ENCODE results near the gene INSR.
"Not testable (repeated sequence)": the region's sequence is repeated elsewhere in the genome, so short reads cannot be mapped to it uniquely, and the experiment has no call there.

The INSR gene

DNA sequence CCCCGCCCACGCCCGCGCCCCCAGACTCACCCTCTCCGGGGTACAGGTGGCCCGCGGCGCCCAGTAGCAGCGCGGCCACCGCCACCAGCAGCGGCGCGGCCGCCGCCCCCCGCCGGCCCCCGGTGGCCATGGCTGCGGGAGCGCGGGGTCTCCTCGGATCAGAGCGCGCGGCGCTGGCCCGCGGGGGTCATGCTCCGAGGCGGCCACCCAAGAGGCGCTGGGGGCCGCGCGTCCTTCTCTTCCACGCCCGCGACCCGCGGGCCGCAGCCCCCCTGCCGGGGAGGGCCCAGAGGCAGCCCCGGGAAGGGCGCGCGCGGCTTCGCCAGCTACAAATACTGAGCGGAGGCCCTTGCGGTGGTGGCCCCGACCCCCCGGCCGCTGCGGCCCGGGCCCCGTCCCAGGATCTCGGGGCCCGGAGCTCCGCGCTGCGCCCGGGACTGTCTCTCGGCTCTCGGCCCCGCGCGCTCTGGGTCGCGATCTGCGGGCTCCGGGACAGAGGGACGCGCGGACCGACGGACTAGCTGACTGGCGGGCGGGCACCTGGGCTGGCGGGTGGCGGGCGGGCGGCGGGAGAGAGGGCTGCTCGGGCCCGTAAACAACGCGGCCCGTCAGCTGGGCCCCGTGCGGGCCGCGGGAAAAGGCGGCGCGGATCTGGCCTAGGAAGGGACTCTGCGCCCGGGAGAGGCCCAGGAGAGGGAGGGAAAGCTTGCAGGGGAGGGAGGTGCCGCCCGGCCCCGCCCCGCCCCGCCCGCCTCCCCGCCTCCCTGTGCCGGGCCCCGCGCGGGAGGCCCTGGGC lies at the start of gene INSR:
Gene INSR, minus strand, starts transcription at position 653 of the 796 bp plus-strand sequence. Its CDS starts 523 bp downstream, at position 130.
- DNase-seq (ENCODE audit: low spot score), result peak; percentile 90

DNA sequence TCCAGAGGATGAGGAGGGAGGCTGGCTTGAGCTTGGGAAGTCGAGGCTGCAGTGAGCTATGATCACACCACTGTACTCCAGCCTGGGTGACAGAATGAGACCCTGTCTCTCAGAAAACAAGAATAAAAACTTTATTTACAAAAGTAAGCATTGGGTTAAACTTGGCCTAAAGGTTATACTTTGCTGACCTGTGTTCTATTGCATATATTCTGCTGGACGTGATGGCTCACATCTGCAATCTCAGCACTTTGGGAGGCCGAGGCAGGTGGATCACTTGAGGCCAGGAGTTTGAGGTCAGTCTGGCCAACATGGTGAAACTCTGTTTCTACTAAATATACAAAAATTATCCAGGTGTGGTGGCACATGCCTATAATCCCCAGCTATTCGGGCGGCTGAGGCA lies 47.9 kb upstream of the INSR start:
- no peak for DNase-seq (ENCODE audit: low spot score)

DNA sequence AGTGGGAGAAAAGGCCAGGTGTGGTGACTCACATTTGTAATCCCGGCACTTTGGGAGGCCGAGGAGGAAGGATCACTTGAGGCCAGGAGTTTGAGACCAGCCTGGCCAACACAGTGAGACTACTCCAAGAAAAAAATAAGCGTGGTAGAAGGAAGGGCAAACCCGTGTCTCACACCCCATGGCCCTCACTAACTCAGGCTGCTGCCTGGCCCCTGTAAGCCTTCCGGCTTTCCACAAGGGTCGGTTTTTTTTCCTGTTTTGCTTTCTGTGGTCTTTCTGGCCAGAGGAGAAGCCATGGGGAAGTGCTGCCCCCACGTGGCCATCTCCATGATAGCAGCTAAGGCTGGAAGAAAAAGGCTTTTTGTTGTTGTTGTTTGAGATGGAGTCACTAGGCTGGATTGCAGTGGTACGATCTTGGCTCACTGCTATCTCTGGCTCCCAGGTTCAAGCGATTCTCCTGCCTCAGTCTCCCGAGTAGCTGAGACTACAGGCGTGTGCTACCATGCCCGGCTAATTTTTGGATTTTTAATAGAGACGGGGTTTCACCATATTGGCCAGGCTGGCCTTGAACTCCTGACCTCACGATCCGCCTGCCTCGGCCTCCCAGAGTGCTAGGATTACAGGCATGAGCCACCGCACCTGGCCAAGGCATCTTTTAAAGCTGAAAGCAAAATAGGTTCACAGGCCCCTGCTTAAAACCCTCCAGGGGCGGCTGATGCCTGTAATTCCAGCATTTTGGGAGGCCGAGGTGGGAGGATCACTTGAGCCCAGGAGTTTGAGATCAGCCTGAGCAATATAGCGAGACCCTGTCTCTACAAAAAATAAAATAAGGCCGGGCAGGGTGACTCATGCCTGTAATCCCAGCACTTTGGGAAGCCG lies 47.0 kb upstream of the INSR start:
- peak; percentile 73 for DNase-seq (ENCODE audit: low spot score)

DNA sequence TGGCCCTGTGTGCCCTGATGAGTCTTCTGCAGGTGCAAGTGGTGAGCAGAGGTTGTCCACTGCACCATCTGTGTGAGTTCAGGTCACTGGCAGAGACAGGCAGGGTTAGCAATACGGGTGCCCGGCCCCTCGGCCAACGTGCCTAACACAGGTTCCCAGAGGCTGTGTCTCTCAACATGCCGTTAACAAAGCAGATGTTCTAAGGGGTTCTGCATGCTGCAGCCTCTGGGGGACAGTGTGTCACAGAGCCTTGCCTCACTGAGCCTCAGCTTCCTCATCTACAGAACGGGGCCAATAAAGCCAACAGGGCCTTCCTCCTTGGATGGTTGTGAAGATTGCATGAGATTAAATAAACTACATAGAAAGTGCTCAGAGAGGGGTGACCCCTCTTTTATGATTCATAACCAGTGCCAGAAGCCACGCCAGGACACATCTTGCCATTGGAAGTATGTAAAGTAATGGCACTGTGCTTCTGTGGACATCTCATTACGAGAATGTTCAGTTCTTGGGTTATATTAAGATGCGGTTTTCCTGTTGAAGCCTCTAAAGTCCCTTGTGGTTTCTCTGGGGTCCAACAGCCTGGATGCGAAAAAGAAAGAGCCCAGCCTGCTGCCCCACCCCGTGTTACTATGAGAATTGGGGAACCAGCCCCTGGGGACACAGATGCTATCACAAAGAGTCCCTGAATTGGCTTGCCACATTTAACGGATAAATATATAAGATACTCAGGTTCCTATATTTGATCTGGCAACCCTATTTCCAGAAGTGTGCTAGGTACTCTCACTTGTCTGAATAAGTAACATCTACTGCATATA lies 43.4 kb upstream of the INSR start:
- no peak for DNase-seq (ENCODE audit: low spot score)

DNA sequence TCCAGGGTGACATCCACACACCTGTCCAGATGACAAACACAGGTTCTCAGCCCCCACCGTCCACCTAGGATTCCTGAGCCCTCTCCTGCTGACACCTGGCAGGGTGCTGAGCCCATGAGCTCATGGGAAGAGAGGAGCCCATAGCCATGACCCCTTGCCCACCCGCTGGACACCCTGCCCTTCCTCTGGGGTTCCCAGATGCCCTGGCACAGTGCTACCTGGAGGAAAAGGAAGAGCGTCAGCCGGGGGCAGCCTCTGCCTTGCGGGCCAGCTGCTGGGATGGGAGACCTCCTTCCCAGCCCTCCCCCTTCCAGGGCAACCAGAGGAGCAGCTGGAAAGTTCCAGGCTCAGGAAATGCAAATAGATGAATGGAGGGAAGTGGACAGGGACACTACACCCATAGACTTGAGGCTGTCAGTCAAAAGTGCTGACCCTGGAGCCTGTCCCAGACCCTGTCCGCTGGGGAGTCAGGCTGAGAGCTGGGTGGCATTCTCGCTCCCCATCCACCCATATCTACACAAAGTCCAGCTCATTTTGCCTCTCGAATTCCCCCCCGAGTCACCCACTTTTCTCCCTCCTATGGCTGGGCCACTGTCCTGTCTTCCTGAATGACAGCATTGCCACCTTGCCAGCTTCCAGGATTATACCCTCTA lies 42.2 kb upstream of the INSR start:
- DNase-seq (ENCODE audit: low spot score), result no peak

DNA sequence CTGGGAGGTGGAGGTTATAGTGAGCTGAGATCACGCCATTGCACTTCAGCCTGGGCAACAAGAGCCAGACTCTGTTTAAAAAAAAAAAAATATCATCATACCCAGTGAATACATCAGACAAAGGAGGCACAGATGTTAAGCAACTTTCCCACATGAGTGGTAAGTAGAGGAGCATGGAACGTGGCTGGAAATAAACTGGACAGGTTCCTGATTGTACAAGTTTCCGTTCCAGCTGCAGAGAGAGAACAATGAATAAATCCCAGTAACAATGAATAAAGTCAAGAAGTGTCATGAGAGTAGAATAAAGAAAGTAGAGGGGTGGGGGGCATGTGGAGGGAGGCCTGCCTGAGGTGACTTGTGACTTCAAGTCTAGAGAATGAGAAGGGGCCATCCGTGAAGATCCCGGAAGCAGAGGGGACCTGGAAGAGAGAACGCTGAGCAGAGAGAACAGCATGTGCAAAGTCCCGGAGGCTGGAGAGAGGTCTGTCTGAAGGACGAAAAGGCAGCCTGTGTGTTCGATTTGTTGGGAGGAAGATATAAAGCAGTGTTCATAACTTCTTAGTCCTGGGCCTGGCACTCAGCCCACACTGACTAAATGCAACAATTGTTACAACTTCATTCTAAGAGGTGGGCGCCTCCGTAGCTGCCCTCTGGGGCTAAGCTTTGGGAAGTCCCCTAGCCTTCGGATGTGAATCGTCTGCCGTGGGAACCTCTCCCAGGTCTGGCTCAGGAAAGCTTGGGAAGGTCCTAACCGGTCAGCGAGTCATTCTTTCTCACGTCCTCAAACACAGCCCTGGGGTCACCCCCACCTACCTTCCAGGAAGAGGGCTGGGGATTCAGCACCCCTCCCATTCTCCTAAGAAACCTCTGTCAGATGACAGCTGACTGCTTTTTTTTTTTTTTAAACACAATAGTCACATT lies 39.2 kb upstream of the INSR start:
- DNase-seq (ENCODE audit: low spot score), result no peak

DNA sequence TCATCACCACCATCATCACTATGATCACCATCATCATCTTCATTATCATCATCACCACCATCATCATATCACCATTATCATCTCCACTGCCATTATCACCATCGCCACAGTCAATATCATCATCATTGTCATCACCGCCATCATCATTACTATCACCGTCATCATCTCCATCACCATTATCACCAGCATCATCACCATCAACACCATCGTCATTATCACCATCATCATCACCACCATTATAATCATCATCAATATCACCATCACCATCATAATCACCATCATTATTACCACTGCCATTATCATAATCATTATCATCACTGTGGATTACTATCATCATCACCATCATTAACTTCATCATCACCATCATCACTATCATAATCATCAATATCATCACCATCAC lies 37.2 kb upstream of the INSR start:
- no peak for DNase-seq (ENCODE audit: low spot score)

DNA sequence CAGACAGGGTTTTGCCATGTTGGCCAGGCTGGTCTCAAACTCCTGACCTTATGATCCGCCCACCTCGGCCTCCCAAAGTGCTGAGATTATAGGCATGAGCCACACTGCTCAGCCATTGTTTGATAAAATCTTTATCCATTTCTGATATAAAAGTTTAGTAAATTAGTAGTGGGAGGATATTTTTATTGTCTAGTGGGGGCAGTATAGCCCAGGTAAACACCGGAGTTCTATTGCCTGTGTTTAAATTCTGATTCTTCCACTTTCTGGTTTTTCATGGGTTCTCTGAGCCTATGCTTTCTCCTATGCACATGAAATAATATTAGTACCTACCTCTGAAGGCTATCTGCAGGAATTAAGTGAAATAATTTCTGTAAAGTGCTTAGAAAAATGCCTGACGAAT lies 34.4 kb upstream of the INSR start:
- no peak for DNase-seq (ENCODE audit: low spot score)

DNA sequence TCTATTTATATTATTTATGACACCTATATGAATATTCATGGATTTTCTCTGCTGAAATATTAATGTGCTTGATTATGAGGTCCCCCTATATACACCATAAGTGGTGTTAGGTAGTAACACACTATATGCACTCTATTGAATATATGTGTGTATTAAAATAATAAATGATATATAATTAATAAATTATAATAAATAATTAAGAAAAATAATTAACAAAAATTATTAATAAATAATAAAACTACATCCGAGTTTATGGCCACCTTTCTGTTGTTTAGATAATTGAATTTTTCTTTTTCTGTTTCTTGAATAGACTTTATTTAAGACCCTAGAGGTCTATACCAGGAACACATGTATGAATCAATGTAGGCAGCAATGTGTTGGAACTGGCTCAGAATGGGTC lies 33.6 kb upstream of the INSR start:
- DNase-seq (ENCODE audit: low spot score), result no peak

DNA sequence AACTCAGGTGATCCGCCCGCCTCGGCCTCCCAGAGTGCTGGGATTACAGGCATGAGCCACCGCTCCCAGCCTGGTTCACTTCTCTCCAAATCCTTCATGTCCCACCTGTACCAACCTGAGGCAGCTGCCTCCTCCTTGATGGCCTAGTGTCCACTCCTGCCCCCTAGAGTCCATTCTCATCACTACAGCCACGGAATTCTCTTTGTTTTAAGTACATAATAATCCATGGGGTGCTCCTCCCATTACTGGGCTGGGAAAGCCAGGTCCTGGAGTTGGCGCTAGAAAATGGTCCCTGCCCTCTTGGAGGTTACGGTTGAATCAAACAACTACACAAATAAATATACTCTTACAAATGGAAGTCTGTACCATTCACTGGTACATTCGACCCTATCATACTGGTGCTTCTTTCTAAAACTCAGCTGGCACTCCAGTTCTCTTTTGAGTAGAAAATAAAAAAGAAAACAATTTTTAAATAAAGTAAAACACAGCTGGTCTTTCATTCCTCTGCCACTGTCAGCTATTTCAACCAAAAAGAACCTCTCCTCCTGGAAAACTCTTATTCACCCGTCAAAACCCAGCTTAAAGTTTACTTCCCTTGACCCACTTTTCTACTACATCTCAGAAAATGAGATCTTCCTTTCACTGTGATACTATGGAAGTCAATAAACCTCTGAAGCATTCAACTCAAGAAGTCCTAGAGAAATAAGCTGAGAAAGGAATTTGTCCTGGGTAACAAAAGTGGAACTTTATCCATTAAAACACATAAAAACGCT lies 32.1 kb upstream of the INSR start:
- DNase-seq (ENCODE audit: low spot score), result peak; percentile 17

DNA sequence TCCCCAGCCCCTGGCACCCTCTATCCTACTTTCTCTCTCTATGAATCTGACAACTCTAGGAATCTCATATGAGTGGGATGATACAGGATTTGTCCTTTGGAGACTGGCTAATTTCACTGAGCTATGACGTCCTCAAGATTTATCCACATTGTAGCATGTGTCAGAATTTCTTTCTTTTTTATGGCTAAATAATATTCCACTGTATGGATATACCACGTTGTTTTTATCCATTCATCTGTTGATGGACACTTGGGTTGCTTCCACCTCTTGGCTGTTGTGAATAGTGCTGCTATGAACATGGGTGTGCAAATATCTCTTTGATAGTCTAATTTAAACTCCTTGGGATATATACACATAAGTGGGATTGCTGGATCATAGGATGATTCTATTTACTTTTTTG lies 24.0 kb upstream of the INSR start:
- DNase-seq (ENCODE audit: low spot score), result no peak

DNA sequence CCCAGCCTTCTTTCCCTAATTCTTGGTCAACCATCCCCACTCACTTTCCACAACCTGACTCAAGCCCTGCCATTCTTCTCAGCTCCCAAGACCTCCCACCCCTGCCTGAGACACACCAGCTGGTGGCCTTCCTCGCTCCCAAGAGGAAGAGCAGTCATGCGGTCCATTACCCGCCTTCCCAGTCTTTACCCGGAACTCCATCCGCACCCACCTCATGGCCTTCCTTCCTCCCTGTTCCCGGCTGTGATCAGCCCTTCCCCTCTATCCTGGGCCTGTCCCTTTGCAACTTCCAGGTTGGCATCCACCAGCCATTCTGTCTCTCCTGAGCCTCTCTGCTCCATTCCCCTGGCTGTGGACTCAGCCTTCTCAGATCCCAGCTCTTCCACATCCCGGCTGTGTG lies 18.6 kb upstream of the INSR start:
- no peak for DNase-seq (ENCODE audit: low spot score)

DNA sequence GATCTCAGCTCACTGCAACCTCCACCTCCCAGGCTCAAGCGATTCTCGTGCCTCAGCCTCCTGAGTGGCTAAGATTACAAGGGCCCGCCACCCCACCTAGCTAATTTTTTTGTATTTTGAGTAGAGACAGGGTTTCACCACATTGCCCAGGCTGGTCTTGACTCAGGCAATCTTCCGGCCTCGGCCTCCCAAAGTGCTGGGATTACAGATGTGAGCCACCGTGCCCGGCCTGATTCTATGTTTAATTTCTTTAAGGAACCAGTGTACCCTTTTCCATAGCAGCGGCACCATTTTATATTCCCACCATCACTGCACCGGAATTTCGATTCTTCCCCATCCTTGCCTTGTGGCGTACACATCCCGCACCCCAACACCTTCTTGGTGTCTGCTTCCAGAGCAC lies 17.7 kb upstream of the INSR start:
- DNase-seq (ENCODE audit: low spot score), result no peak

DNA sequence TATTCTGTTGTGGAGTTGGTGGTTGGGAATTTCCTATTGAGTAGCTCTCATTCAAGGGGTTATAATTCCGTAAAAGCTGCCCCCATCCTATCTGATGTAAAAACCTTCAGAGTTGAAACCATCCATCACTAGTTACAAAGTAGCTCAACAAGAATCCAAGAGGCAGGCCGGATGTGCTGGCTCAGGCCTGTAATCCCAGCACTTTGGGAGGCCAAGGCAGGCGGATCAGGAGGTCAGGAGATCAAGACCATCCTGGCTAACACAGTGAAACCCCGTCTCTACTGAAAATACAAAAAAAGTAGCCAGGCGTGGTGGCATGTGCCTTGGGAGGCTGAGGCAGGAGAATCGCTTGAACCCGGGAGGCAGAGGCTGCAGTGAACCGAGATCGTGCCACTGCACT lies 14.1 kb upstream of the INSR start:
- not testable (repeated sequence) for DNase-seq (ENCODE audit: low spot score)

DNA sequence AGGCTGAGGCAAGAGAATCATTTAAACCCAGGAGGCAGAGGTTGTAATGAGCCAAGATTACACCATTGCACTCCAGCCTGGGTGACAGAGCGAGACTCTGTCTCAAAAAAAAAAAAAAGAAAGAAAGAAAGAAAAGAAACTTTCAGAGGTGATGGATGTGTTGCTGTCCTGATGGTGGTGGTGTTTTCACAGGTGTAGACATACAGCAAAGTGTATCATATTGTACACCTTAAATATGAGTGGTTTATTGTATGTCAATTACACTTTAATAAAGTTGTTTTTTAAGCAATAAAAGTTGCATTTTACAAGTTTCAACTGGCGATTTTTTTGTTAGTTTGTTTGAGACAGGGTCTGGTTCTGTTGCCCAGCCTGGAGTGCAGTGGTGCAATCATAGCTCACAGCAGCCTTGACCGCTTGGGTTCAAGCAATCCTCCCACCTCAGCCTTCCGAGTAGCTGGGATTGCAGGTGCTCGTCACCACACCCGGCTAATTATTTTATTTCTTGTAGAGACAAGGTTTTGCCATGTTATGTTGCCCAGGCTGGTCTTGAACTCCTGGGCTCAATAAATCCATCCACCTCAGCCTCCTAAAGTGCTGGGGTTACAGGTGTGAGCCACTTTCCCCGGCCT lies 13.5 kb upstream of the INSR start:
- no peak for DNase-seq (ENCODE audit: low spot score)

DNA sequence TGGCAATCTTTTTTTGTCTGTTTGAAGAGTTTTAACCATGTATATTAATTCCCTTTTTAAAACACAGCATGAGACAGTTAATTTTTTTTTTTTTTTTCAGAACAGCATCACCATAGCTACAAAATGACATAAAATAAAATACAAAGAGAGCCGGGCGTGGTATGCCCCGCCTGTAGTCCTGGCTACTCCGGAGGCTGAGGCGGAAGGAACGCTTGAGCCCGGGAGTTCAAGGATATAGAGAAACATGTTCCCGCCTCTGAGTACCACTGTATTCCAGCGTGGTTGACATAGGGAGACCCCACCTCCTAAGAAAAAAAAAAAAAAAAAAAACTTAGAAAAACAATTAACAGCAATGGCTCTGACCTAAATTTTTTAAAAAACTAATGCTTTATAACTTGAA lies 10.0 kb upstream of the INSR start:
- DNase-seq (ENCODE audit: low spot score), result no peak

DNA sequence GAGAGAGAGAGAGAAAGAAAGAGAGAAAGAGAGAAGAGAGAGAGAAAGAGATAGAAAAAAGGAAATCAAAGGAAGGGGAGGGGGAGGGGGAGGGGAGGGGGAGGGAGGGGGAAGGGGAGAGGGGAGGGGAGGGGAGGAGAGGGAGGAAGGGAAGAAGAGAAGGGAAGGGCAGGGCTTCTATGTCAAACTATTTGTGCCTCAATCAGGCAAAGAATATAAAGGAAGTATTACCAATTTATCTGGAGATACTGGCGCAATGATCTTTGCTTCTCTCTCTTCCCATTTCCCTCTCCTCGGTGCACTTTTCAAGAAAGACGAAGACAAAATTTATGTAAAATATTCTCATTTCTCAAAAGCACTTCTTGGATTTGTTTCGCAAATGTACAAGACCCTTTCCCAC lies 9.3 kb upstream of the INSR start:
- DNase-seq (ENCODE audit: low spot score), result no peak

DNA sequence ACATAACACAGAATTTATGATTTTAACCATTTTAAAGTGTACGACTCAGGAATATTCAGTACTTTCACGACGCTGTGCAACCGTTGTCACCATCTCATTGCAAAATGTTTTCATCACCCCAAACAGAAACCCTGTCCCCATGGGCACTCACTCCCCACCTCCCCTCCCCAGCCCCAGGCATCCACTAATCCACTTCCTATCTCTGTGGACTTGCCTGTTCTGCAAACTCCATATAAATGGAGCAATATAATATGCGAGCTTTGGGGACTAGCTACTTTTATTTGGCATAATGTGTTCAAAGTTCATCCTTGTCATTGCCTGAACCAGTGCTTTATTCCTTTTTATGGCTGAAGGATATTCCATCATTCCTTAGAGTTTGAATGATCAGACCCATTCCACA lies 7.3 kb upstream of the INSR start:
- DNase-seq (ENCODE audit: low spot score), result no peak

DNA sequence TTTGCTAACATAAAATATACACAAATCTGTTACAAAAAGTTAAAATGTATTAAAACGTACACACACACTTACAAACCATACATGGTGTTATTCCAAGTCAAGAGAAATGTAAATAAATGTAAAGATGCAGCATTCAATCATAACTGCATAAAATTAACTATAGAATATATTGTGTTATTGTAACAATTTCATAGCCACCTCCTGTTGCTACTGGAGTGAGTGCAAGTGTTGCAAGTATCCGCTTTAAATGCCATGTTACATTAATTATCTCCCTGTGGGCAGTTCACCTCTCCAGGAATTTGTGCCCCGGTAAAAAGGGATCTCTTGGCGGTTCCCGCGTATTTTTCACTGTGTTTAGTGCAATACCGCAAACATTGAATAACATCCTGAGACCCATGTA lies 3.5 kb upstream of the INSR start:
- DNase-seq (ENCODE audit: low spot score), result no peak
